Hematopoietic multipotent progenitor cell treated with erythropoietin and hydrocortisone succinate and interleukin-3 and kit ligand, for 15 days (in vitro differentiated cells): ENCODE measurements around the gene TMEM74B.

Source experiments
- DNase-seq: peaks from one replicate; pipeline ENCODE4 v3.0.0-alpha.2; 2015; ENCODE audit warnings: low spot score

TMEM74B gene

GRCh38 chr20:1205802-1206201, 21.0 kb upstream of the TMEM74B start:
- no peak for DNase-seq

- no peak for DNase-seq
Observed at GRCh38 chr20:1204576-1204975, 19.8 kb upstream of the TMEM74B start.

- DNase-seq, result no peak
Observed at GRCh38 chr20:1204113-1204512, 19.3 kb upstream of the TMEM74B start.

GRCh38 chr20:1203630-1204029, 18.8 kb upstream of the TMEM74B start:
- no peak for DNase-seq

- no peak for DNase-seq
Observed at GRCh38 chr20:1202762-1203504, 18.2 kb upstream of the TMEM74B start, which contains the start of gene C20orf202. Gene C20orf202, plus strand, starts transcription at chr20:1203454. Its CDS starts 132 bp downstream, at chr20:1203586.

GRCh38 chr20:1199964-1200363, 15.2 kb upstream of the TMEM74B start:
- no peak for DNase-seq

- DNase-seq, result no peak
Observed at GRCh38 chr20:1199212-1199873, 14.6 kb upstream of the TMEM74B start.

- no peak for DNase-seq
Observed at GRCh38 chr20:1198751-1199150, 14.0 kb upstream of the TMEM74B start.

GRCh38 chr20:1197801-1198200, 13.0 kb upstream of the TMEM74B start:
- DNase-seq, result no peak

GRCh38 chr20:1196634-1197033, 11.9 kb upstream of the TMEM74B start:
- DNase-seq, result no peak

GRCh38 chr20:1195226-1195625, 10.4 kb upstream of the TMEM74B start:
- no peak for DNase-seq

GRCh38 chr20:1191299-1191698, 6.5 kb upstream of the TMEM74B start:
- DNase-seq, result peak; percentile 40

- DNase-seq, result no peak
Observed at GRCh38 chr20:1190847-1191246, 6.1 kb upstream of the TMEM74B start.

GRCh38 chr20:1189827-1190226, 5.0 kb upstream of the TMEM74B start:
- no peak for DNase-seq

- DNase-seq, result no peak
Observed at GRCh38 chr20:1188347-1188746, 3.6 kb upstream of the TMEM74B start.

- peak; percentile 56 for DNase-seq
Observed at GRCh38 chr20:1187605-1188171, 2.9 kb upstream of the TMEM74B start.

- no peak for DNase-seq
Observed at GRCh38 chr20:1186367-1186991, 1.7 kb upstream of the TMEM74B start.

GRCh38 chr20:1185790-1186334, 1.1 kb upstream of the TMEM74B start:
- DNase-seq, result peak; percentile 50

- DNase-seq, result no peak
Observed at GRCh38 chr20:1185316-1185741, 548 bp upstream of the TMEM74B start.

- DNase-seq, result no peak
Observed at GRCh38 chr20:1184260-1184637, 532 bp downstream of the TMEM74B start.

GRCh38 chr20:1183153-1183552, 1.6 kb downstream of the TMEM74B start:
- DNase-seq, result no peak

GRCh38 chr20:1182106-1182505, 2.7 kb downstream of the TMEM74B start:
- no peak for DNase-seq

- DNase-seq, result no peak
Observed at GRCh38 chr20:1180949-1181348, 3.8 kb downstream of the TMEM74B start.
